GM11168 (cell line): ENCODE measurements around the gene CD300LB.
"Not testable (repeated sequence)": the region's sequence is repeated elsewhere in the genome, so short reads cannot be mapped to it uniquely, and the experiment has no call there.

ENCODE experiments used
- in situ Hi-C: fragments of 300-500 bp; cut with MboI; formaldehyde crosslinking; loops from one replicate; pipeline ENCODE4 v1.12.0; 2022; ENCODE audit warnings: low sequenced_read_pairs; ENCODE audit not compliant: unreplicated experiment

CD300LB gene

DNA sequence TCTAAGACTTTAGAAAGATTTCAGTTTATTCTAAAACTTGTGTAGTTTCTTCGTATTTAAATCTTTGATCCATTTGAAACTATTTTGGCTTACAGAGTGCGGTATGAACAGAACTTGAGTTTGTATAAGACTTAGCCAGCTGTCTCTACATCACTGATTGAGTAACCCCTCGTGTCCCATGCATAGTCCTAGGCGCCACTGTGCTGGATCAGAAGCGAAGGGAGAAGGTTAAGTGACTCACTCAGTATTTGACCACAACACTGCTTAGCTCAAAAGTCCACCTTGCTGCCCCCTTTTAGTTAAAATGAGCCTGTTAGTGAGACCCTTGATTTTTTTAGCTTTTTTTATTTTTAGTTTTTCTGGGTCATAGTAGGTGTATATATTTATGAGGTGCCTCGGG lies 28.4 kb downstream of the CD300LB start:
- in situ Hi-C loops: no loop called here

DNA sequence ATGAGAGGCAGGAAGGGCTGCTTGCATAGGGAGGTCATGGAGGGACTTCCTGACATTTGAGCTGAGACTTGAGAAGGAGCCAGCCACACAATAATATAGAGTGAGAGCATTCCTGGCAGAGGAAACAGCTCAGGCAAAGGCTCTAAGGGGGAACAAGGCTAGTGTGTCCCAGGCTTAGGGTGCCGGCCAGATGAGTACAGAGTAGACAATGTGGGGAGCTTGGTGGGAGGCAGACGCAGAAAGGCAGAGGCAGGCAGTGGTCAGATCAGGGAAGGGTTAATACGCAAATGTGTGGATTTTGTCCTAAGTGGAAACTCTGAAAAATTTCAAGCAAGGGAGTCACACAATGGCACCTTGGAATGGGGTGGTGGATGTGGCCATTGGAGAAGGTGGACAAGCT lies 31.3 kb downstream of the CD300LB start:
- in situ Hi-C loops: no loop called here

DNA sequence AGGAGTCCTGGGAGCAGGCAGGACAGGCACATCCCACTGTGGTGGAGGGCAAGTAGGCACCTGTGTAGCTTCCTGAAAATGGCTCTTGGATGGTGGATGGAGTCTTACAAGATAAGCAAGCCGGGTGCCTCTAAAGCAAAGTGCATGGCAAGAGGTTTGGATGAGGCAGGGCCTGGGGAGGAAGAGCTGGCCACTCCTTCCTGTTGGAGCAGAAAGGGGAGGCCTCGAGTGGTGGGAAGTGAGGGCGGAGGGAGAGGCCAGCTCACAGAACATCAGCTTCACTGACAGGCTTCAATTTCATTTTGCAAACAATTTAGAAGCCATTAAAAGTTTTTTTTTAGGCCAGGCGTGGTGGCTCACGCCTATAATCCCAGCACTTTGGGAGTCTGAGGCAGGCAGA lies 33.8 kb downstream of the CD300LB start:
- in situ Hi-C loops: no loop called here

DNA sequence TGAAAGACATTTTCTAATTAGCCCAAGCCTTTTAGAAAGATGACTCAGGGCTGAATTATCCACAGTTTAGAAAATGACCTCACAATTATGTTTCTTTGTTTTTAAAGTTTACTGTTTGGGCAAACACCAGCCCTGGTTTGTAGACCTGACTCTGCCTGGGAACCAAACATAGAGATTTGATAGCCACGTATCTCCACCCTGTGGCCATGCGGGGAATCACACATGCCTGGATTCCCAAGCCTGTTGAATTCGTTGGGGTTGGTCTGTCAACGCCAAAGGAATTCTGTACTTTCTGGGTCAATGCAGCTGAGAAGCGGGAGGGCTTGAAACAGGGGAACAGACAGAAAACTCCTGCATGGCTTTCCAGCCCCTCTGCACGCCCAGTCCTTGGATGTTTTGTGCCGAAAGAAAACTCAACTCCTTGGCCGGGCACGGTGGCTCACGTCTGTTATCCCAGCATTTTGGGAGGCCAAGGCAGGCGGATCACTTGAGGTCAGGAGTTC lies 37.9 kb downstream of the CD300LB start:
- in situ Hi-C loops: no loop called here

DNA sequence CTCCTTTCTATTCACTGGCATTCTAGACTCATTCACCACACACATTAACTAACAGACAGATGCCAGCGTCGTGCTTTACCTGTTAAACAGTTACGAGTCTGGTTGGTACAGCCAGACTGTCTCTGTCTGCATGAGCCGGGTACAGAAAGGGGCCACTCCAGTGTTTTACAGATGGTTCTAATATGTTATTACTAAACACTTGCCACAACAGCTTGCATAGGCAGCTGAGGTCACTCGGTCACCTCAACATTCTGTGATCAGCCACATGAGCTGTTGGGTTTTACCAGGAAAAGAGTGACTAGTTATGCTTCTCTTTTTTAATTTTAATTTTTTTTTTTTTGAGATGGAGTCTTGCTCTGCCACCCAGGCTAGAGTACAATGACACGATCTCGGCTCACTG lies 39.6 kb downstream of the CD300LB start:
- in situ Hi-C loops: no loop called here

DNA sequence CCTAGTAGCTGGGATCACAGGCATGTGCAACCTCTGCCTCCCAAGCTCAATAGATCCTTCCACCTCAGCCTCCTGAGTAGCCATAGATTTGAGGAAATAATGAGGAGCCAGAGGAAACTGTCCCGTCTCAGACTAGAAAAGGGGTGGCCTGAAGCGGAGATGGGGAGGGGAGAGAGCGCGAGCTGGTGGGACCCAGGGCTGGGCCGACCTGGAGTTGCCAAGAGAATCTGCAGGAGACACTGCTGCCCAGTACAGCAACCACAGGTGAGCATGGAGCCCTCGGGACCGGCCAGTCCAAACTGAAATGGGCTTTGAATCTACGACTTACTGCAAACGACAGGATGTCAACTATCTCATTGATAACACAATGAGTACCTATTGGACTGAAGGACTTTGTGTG lies 40.6 kb downstream of the CD300LB start:
- in situ Hi-C loops: no loop called here

DNA sequence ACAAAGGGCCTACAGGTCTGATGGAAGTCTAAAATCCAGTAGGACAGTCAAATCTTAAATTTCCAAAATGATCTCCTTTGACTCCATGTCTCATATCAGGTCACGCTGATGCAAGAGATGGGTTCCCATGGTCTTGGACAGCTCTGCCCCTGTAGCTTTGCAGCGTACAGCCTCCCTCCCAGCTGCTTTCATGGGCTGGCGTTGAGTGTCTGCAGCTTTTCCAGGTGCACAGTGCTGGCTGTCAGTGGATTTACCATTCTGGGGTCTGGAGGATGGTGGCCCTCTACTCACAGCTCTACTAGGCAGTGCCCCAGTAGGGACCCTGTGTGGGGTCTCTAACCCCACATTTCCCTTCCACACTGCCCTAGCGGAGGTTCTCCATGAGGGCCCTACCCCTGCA lies 43.0 kb downstream of the CD300LB start:
- in situ Hi-C loops: not testable (repeated sequence)

DNA sequence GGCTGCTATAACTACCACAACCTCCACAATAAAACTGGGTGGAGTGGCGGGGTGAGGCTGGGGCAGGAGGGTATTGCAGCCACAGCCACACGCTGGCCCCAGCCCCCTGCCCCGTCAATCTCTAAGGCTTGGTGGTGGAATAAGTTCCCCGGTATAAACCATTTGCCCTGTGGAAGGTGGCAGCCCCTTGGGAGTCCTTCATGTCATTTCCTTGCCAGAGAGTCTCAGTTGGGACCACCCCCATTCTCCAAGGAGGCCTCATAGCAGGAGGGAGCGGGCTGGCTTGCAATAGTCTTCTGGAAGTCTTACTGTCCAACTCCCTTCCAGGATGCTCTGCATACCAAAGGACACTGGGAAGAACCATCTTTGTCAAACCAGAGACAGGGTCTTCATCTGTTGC lies 45.4 kb downstream of the CD300LB start:
- in situ Hi-C loops: no loop called here

DNA sequence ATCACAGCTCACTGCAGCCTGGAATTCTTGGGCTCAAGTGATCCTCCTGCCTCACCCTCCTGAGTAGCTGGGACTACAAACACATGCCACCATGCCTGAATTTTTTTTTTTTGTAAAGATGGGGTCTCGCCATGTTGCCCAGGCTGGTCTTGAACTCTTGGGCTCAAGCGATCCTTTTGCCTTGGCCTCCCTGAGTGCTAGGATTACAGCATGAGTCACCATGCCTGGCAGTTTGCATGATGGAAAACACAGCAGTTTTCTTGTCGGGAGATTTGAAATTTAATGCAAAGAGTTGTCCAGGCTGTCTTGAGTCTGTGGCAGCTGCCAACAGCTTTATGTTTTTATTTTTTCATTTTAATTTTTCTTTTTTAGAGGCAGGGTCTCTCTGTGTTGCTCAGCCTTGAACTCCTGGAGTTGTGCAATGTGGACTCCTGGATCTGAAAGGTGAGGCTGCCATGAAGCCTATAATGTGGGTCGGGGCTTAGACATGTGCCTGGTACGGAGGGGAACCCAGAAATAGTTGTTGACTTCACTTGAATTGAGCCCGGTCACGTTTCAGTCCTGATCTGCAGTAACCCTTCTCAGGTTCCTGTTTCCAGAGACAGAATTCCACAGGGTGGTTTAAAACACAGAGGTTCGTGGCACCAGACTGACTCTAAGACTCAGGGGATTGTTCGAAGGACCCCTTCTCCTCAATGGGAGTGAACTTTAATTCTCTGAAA lies 46.1 kb downstream of the CD300LB start:
- in situ Hi-C loops: no loop called here

DNA sequence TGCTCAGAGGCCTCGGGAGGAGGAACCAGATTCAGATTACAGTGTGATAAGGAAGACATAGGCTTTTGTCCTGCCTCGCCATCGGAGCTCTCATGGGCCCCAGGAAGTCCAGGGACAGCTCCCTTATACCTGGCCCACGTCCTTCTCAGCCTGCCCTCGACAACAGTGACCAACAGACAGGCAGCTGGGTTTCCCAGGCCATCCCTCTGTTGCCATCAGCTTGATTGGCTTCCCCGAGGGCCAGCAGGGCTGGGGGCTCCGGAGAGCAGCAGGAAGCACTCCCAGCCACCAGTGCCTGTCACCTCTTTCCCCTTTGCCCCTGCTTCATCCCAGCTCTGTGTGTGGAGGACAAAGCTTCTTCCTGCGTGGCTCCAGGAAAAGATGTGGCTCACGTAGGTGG lies 47.2 kb downstream of the CD300LB start:
- in situ Hi-C loops: no loop called here

DNA sequence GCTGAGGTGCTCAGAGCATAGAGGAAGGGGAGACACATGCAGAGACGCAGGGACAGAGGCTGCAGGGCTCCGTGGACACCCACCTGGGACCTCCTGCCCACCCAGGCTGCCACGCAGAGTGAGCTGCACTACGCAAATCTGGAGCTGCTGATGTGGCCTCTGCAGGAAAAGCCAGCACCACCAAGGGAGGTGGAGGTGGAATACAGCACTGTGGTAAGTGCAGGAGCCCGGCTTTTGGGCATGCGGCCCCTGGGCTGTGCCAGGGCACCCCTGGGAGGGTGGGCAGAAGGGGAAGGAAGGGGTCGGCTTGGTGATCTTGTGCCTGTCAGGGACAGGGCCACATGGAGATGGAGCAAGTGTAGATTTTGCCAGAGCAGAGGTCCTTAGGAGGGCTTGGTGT lies 49.7 kb downstream of the CD300LB start:
- in situ Hi-C loops: no loop called here

DNA sequence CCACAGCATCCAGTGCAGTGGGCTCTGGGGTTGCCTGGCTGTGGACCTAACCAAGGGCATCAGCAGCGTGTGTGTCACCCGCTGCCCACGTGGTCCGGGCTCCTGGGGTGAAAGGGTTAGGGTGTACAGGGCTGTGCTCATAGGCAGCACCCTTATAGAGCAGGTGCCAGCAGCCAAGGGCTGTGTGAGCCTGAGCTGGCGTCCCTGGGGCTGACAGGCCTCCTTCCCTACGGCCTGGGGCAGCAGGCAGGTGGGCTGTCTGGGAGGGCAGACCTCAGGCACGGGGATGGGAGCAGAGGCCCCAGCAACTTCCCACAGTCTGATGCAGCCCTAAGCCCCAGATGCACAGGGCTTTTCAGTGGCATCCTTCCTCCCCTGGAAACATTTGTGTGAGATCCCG lies 51.0 kb downstream of the CD300LB start:
- in situ Hi-C loops: no loop called here

DNA sequence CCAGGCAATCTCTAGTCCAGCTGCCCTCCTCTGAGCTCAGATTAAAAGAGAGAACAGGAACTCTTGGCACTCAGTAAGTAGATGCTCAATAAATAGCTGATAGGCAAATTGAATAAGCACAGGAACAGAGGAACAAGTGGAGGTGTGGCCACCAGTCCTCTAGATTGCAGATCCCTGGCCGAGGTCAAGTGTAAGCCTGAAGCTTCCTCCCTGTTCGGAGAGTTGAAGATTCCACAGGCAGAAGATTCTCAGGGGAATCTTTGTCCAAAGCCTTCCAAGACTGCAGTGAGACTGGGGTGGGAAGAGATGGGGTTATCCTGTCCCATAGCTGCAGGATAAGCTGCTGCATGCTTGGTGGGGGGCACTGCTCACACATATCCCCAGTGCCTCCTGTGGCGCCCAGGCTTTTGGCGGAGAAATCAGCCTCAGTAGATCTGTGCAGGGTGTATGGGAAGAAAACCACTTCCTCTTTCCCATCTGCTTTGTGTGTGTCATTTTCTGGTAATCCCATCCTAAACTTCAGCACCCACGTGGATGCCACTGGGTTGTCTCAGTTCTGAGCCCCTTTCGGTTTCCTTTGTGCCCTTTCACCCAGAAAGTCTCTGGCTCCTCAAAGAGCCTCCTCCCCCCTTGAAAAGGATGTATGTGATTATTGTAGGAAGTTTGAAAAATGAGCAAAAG lies 52.7 kb downstream of the CD300LB start:
- in situ Hi-C loops: no loop called here

DNA sequence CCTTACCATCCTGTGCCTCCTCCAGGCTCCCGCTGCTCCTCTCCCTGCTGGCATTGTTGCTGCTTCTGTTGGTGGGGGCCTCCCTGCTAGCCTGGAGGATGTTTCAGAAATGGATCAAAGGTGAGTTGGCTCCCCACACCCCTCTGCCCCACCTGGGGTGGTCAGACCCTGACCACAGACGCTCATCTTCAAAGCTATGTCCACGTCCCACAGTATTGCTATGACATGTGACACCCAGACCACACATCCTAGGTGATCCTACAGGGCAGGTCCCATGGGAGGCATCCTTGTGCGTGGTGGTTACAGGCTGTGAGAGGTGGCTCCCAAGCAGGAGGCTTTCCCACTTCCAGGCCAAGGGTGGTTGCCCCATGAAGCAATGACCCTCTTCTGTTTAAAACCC lies 53.9 kb downstream of the CD300LB start:
- in situ Hi-C loops: no loop called here

DNA sequence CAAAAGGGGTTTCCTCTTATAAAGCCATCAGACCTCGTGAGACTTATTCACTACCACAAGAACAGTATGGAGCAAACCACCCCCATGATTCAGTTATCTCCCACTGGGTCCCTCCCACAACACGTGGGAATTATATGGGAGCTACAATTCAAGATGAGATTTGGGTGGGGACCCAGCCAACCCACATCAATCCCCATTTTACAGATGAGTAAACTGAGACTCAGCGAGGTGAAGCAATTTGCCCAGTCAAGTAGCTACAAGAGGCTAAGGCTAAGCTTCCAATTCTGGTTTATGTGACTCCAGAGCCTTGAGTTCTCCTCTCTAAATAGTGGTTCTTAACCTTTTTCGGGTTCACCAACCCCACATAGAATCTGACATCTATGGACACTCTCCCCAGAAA lies 56.1 kb downstream of the CD300LB start:
- in situ Hi-C loops: no loop called here

DNA sequence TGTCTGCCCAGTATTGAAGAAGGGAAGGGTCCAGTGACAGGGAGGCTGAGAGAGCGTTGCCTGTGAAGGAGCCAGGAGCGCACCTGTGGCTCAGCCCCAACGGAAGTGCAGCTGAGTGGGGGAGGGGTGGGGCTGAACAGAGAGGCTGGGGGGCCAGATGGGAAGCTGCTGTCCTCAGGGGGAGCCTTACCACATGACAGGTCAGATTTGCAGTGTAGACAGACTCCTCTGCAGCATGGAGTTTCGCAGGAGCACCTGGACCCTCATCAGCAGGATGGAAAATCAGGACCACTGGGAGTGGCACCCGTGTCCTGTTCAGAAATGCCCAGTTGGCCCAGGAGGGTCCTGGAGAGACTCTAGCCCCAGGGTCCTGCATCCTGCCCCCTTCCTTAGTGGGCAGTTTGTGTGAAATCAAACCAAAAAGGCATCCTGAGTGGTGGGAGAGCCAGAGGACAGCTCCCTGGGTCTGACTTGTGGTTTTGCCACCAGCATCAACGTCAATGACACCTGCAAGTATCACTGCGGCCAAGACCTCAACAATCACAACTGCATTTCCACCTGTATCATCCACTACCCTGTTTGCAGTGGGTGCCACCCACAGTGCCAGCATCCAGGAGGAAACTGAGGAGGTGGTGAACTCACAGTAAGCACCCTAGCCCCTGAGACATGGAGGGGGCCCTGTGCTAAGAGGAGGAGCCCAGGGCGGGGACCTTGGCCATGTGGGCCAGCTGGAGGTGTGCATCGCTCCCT lies 57.1 kb downstream of the CD300LB start:
- in situ Hi-C loops: no loop called here

DNA sequence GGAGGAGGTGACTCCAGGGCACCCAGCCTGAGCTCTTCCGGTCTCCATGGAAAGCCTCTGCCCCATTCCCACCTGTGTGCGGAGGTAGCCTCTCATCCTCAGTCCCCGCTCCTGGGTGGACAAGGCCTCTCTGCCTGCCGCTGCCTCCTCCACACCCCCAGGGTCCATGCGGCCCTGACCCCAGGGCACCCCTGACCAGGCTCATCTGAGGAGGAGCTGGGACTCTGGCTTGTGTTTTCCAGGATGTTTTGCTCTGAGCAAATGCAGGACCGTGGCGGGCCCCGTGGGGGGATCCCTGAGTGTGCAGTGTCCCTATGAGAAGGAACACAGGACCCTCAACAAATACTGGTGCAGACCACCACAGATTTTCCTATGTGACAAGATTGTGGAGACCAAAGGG lies 58.0 kb downstream of the CD300LB start:
- in situ Hi-C loops: no loop called here

DNA sequence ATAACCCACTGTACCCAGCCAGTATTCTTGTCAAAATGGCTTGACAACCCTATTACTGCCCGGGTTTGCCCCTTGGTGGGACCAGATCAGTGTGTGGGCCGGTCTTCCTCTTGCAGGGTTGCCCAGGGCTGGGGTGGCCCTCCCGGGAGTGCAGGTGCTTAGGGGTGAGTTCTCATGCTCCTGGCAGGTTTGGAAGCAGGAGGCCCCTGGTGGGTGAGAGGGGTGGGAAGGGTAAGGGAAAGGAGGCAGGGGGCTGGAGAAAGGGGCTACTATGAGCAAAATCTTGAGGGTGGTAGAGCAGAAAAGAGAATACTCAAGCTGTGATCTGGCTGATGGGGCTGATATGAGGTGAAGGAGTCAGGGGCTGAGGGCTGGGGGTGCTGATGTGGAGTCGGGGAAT lies 58.4 kb downstream of the CD300LB start:
- in situ Hi-C loops: no loop called here

DNA sequence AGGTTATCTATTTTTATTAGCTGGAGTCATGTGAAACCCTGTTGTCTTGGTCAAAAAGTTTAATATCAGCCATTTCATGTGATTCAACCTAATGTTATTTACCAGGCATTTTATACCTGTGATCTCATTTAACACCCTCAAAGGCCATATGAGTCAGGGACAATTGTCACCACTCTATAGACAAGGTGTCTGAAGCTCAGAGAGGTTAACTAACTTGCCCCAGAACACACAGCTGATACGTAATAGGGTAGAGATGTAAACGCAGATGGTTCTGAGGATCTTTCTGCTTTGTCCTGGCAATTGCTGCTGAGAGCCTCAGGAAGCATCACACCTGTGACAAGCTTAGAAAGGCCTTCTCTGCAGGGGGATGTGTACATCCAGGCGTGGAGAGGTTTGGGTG lies 59.9 kb downstream of the CD300LB start:
- in situ Hi-C loops: no loop called here
